Brain microvascular endothelial cell (primary cell): Measurements from ENCODE around the gene CRAT.
"Not testable (repeated sequence)": the region's sequence is repeated elsewhere in the genome, so short reads cannot be mapped to it uniquely, and the experiment has no call there.

Experiments
- DNase-seq: peaks from one replicate; pipeline ENCODE4 v3.0.0-alpha.2; 2020
- H3K27ac ChIP-seq: fragments of 250-450 bp; sonication (Bioruptor Pico); 2 replicates; pipeline ENCODE4 v1.5.1; 2020; ENCODE audit warnings: mild to moderate bottlenecking, moderate library complexity
- H3K27me3 ChIP-seq: fragments of 250-450 bp; sonication (Bioruptor Pico); replicated peaks from 2 replicates; pipeline ENCODE4 v1.5.1; 2020; ENCODE audit warnings: mild to moderate bottlenecking
- H3K36me3 ChIP-seq: fragments of 250-450 bp; sonication (Bioruptor Pico); replicated peaks from 2 replicates; pipeline ENCODE4 v1.5.1; 2020; ENCODE audit warnings: mild to moderate bottlenecking
- H3K4me3 ChIP-seq: 2 replicates; pipeline ENCODE4 v1.5.1; 2011; ENCODE audit warnings: low read depth, mild to moderate bottlenecking, control low read depth, low read length, moderate library complexity
- in situ Hi-C: cut with HindIII; loops from 2 replicates; pipeline ENCODE4 v1.10.0; 2017; ENCODE audit warnings: low sequenced_read_pairs, low pct_ligation_motif_present
- TF ChIP-seq, protein P1 (sequence below): IDR thresholded peaks from 2 replicates; pipeline ENCODE4 v1.5.1; 2011; ENCODE audit warnings: low read depth, mild to moderate bottlenecking, moderate library complexity, low read length, control low read depth, inconsistent platforms; ENCODE audit errors: missing control alignments

The CRAT gene

DNA sequence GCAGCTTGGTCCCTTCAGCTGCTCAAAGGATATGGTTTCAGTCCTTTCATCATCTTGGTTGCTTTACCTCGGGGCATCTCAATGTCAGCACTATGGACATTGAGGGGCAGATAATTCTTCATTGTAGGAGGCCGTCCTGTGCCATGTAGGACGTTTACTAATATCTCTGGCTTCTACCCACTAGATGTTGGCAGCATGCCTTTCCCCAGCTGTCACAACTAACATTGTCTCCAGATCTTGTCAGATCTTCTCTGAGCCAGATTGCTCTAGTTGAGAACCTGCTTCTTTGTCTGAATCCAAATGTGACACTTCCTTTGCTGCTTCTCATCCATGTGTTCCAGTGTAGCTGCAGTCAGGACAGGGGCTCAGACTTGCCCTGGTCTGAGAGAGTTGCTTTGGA is 10.9 kb upstream of the CRAT start:
- no peaks in the 10 kb centered on the region for H3K27me3 ChIP-seq
- peaks cover 21% of the 10 kb centered on the region for H3K36me3 ChIP-seq
- DNase-seq = no peak
- TF ChIP-seq, protein P1, sequence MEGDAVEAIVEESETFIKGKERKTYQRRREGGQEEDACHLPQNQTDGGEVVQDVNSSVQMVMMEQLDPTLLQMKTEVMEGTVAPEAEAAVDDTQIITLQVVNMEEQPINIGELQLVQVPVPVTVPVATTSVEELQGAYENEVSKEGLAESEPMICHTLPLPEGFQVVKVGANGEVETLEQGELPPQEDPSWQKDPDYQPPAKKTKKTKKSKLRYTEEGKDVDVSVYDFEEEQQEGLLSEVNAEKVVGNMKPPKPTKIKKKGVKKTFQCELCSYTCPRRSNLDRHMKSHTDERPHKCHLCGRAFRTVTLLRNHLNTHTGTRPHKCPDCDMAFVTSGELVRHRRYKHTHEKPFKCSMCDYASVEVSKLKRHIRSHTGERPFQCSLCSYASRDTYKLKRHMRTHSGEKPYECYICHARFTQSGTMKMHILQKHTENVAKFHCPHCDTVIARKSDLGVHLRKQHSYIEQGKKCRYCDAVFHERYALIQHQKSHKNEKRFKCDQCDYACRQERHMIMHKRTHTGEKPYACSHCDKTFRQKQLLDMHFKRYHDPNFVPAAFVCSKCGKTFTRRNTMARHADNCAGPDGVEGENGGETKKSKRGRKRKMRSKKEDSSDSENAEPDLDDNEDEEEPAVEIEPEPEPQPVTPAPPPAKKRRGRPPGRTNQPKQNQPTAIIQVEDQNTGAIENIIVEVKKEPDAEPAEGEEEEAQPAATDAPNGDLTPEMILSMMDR = no peak
- no peak overlapping the region for H3K27ac ChIP-seq
- no peak overlapping the region for H3K4me3 ChIP-seq
- in situ Hi-C loops = no loop called here

DNA sequence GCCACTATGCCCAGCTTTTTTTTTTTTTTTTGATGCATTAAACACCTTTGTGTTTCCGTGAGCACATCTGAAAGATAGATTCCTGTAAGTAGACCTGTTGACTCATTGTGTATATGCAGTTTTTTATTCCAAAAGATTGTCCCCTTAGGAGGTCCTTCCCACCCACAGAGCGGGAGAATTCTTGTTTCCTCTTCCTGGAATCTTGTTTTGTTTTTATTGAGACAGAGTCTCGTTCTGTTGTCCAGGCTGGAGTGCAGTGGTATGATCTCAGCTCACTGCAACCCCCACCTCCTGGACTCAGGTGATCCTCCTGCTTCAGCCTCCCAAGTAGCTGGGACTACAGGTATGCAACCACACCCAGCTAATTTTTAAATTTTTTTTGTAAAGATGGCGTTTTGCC is 8.2 kb upstream of the CRAT start:
- TF ChIP-seq, protein P1 = no peak
- in situ Hi-C loops = no loop called here

DNA sequence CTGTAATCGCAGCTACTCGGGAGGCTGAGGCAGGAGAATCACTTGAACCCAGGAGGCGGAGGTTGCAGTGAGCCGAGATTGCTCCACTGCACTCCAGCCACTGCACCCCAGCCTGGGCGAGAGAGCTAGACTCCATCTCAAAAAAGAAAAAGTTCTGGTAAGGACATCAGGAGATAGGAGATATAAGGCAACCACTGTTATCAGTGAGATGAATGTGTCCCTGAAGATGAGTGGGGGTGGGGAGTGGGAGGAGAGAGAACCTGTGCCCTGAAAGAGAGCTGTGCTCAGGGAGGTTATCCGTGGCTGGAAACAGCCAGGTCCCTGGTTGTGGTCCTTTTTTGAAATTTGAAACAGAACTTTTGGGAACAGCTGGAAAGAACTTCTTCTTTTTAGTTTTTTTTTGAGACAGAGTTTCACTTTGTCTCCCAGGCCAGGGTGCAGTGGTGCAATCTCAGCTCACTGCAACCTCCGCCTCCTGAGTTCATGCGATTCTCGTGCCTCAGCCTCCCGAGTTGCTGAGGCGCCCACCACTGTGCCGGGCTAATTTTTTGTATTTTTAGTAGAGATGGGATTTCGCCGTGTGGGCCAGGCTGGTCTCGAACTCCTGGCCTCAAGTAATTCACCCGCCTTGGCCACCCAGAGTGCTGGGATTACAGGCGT is 3.2 kb upstream of the CRAT start:
- in situ Hi-C loops = no loop called here
- TF ChIP-seq, protein P1 = no peak
- Histone ChIP-seq H3K27ac (no peak overlapping the region), H3K36me3 (no peaks in the 10 kb centered on the region), H3K4me3 (no peak overlapping the region), H3K27me3 (no peaks in the 10 kb centered on the region)
- no peak for DNase-seq

More for the DNA sequence above, 8.2 kb upstream of the CRAT start:
- DNase-seq = no peak
- Histone ChIP-seq H3K27ac (no peak overlapping the region), H3K27me3 (no peaks in the 10 kb centered on the region), H3K4me3 (no peak overlapping the region), H3K36me3 (peaks cover 21% of the 10 kb centered on the region)

DNA sequence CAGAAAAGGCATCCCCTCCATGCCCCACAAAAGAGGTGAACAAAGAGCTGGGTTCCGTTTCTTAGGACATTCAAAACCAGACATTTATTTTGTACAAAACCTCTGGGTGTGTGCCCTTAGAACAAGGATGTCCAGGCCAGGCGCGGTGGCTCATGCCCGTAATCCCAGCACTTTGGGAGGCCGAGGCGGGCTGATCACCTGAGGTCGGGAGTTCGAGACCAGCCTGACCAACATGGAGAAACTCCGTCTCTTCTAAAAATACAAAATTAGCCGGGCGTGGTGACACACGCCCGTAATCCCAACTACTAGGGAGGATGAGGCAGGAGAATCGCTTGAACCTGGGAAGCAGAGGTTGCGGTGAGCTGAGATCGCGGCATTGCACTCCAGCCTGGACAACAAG is 1.9 kb upstream of the CRAT start:
- H3K27ac ChIP-seq, H3K27me3 ChIP-seq, H3K36me3 ChIP-seq, DNase-seq, in situ Hi-C loops: not testable (repeated sequence)
- H3K4me3 ChIP-seq = peak overlapping the region; percentile 92

DNA sequence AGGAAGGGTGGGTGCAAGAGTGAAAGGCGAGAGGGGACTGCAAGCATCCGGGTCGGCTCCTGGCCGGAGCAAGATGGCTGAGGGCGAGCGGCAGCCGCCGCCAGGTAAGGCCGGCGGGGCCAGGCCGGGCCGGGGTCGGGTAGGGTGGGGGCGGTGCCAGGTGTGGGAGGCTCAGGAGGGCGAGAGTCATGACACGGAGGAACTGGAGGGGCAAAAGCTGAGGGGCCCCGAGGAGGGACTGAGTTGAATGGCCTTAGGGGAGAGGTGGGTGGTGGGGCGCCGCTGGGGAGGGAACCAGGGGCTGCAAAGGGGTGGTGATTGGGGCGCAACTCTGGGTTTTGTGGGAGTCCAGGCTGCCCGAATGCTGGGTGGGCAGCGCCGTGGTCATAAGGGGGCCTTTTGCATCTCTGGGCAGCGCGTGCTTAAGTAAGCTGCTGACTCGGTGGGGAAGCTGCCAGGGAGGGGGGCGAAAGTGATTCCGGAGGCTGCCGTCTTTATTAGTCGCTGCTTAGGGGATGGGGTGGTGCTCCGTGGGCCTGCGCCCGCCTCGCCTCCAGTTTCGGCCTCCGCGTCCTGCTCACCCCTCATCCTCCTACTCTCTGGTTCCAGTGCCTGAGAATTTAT is 1.0 kb upstream of the CRAT start:
- Histone ChIP-seq H3K36me3 (no peaks in the 10 kb centered on the region), H3K27me3 (no peaks in the 10 kb centered on the region), H3K27ac (peak overlapping the region; percentile 86), H3K4me3 (peak overlapping the region; percentile 92)
- in situ Hi-C loops = no loop called here
- DNase-seq = peak; percentile 41
- TF ChIP-seq, protein P1 = no peak

DNA sequence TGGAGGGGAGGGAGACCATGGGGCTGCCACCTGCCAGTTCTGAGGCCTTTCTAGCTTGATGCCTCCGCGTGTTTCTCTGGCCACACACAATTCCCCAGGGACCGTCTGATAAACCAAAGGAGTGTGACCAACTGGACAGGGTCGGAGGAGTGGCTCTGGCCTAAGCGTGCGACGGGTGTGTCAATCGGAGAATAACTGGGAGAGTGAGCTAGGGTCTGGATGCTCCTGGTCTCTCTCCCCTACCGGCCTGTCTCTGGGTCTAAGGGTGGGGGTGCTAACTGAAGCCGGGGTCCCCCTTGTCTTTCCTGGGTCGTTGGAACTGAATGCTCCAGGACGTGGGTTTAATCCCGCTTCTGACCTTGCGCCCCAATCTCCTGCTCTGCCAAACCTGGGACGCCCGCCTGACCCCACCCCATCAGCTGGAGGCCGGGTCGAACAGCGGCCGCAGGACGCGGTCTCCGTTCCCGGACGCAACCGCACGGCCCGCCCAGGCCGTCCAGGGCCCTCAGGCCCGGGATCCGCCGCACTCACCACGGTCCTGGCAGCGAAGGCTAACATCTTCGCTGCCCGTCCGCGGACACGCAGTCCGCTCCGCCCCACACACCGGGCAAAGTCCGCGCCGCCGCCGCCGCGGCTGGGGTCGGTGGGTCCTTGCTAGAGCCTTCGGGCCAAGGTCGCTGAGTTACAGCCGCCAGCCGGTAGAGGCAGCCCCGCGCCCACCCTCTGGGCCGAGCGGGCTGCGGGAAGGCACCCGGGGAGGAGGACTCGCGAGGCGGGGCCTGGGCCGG is 447 bp downstream of the CRAT start:
- TF ChIP-seq, protein P1 = no peak
- Histone ChIP-seq H3K36me3 (no peaks in the 10 kb centered on the region), H3K4me3 (peak overlapping the region; percentile 68), H3K27me3 (no peaks in the 10 kb centered on the region), H3K27ac (peak overlapping the region; percentile 13)
- in situ Hi-C loops = no loop called here
- DNase-seq = no peak
